Sigmoid colon (tissue), 4 donors: ENCODE data around the gene KRTAP12-3.

ENCODE experiments used
- EP300 ChIP-seq, 4 donors: sonication (generic); formaldehyde crosslinking; IDR thresholded peaks; one replicate each; pipeline ENCODE4 v1.6.1; 2017; ENCODE audit warnings: antibody characterized with exemption in 4 of 4
- POLR2A ChIP-seq, 2 donors: fragments of 450-650 bp; IDR thresholded peaks; one replicate each; pipeline ENCODE4 v1.6.1; 2016; ENCODE audit warnings: antibody characterized with exemption in 2 of 2, mild to moderate bottlenecking in 2 of 2, moderate library complexity in 2 of 2
- POLR2AphosphoS5 ChIP-seq, 4 donors: sonication (generic); formaldehyde crosslinking; IDR thresholded peaks; one replicate each; pipeline ENCODE4 v1.6.1; 2017; ENCODE audit warnings: antibody characterized with exemption in 4 of 4
- TF ChIP-seq, protein P1 (sequence below), 4 experiments: fragments of 450-650 bp in 3 of 4; fragments of 200-600 bp in 1 of 4; IDR thresholded peaks; one replicate each; pipeline ENCODE4 v1.5.1; 2016 to 2019; ENCODE audit warnings: antibody characterized with exemption in 4 of 4, mild to moderate bottlenecking in 3 of 4, moderate library complexity in 2 of 4

DNA sequence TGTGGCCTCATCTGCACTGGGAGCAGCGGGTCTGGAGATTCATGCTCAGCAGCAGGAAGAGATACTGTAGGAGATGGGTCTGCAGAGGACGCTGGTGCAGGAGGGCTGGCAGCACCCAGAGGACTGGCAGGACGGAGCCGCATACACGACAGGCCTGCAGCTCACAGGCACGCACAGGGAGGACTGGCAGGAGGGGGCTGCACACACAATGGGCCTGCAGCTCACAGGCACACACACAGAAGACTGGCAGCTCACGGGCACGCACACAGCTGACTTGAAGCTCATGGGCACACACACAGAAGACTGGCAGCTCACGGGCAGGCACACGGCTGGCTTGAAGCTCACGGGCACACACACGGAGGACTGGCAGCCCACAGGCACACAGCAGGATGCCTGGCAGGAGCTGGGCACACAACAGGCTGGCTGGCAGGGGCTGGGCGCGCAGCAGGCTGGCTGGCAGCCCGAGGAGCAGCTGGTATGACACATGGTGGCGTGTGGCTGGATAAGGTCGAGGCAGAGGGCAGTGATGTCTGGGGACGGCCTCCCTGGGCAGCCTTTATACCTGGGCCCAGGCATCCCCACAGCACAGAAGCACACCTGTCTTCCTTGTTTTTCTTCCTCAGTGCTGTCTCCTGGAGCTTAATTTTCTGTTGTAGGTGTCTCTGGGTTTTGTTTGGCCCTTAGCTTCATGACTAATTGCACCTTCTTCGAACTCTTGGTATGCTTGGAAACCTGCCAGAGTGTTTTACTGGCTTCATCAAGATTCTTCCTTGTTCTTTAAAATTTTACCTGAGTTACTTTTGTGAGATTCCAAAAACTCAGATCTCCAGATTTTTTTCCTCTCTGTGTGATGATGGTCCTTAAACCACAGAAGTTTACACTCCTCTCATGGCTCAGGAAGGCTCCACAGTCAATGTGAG is 8.9 kb downstream of the KRTAP12-3 start, which contains the start of gene KRTAP12-2:
- TF ChIP-seq, protein P1, sequence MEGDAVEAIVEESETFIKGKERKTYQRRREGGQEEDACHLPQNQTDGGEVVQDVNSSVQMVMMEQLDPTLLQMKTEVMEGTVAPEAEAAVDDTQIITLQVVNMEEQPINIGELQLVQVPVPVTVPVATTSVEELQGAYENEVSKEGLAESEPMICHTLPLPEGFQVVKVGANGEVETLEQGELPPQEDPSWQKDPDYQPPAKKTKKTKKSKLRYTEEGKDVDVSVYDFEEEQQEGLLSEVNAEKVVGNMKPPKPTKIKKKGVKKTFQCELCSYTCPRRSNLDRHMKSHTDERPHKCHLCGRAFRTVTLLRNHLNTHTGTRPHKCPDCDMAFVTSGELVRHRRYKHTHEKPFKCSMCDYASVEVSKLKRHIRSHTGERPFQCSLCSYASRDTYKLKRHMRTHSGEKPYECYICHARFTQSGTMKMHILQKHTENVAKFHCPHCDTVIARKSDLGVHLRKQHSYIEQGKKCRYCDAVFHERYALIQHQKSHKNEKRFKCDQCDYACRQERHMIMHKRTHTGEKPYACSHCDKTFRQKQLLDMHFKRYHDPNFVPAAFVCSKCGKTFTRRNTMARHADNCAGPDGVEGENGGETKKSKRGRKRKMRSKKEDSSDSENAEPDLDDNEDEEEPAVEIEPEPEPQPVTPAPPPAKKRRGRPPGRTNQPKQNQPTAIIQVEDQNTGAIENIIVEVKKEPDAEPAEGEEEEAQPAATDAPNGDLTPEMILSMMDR (IDR thresholded peaks at IDR 0.05) = no peak
- TF ChIP-seq EP300 (IDR thresholded peaks at IDR 0.05) (no peak), POLR2AphosphoS5 (IDR thresholded peaks at IDR 0.05) (no peak), POLR2A (IDR thresholded peaks at IDR 0.05) (no peak)
